Measurements from ENCODE around the gene SLC29A3. TPM values are rescaled to one million over a fixed set of nuclear protein-coding genes. Genes with fewer than 3 reads are reported as not detected.

SLC29A3 gene
- total RNA-seq, 2 experiments from 2014 or later, result 2.9 to 3.3 TPM

DNA sequence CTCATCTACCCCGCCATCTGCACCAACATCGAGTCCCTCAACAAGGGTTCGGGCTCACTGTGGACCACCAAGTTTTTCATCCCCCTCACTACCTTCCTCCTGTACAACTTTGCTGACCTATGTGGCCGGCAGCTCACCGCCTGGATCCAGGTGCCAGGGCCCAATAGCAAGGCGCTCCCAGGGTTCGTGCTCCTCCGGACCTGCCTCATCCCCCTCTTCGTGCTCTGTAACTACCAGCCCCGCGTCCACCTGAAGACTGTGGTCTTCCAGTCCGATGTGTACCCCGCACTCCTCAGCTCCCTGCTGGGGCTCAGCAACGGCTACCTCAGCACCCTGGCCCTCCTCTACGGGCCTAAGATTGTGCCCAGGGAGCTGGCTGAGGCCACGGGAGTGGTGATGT is 43.1 kb downstream of the SLC29A3 start:
- H3K27me3 Mint-ChIP-seq, result no peaks in the 10 kb centered on the region
- no peak overlapping the region for H3K27ac Mint-ChIP-seq
- TF ChIP-seq, protein P1, sequence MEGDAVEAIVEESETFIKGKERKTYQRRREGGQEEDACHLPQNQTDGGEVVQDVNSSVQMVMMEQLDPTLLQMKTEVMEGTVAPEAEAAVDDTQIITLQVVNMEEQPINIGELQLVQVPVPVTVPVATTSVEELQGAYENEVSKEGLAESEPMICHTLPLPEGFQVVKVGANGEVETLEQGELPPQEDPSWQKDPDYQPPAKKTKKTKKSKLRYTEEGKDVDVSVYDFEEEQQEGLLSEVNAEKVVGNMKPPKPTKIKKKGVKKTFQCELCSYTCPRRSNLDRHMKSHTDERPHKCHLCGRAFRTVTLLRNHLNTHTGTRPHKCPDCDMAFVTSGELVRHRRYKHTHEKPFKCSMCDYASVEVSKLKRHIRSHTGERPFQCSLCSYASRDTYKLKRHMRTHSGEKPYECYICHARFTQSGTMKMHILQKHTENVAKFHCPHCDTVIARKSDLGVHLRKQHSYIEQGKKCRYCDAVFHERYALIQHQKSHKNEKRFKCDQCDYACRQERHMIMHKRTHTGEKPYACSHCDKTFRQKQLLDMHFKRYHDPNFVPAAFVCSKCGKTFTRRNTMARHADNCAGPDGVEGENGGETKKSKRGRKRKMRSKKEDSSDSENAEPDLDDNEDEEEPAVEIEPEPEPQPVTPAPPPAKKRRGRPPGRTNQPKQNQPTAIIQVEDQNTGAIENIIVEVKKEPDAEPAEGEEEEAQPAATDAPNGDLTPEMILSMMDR (IDR thresholded peaks at IDR 0.05), result no peak
- ATAC-seq (no peak), DNase-seq (no peak)
- CTCF ChIA-PET, result interaction anchor here (1.0 kb wide), 1 partner anchor 10 kb away, joined by 3 read pairs; no protein-coding TSS in a partner anchor
- no peaks in the 10 kb centered on the region for H3K9me3 Mint-ChIP-seq
- POLR2A ChIA-PET, result interaction anchor here (1.0 kb wide), 1 partner anchor 39 kb away, joined by 3 read pairs; no protein-coding TSS in a partner anchor
- peaks cover 7% of the 10 kb centered on the region for H3K36me3 Mint-ChIP-seq (ENCODE audit: low read depth)
- no peak overlapping the region for H3K4me3 Mint-ChIP-seq
- peaks cover 2% of the 10 kb centered on the region for H3K4me1 Mint-ChIP-seq (ENCODE audit: low read depth)
- intact Hi-C loops (cut with micrococcal nuclease), result no loop called here

DNA sequence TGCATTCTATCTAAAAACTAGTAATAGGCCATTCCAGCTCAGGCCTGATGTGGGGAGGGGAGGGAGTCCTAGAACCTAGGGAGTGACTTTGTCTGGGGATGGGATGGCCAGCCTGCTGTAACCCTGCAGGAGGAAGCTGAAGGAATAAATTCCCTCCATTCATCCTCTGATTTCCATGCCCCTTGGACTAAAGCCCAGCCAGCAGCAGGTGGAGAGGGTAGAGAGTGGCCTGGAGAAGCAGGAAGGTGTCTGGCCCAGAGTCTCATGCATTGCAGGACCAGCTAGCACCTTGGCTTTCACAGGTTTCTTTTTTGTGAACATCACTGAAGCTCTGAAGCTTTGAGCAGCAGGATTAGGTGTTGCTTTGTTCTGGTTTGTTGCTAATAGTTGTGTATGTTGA is 44.9 kb downstream of the SLC29A3 start:
- no peaks in the 10 kb centered on the region for H3K27me3 Mint-ChIP-seq
- DNase-seq (no peak), ATAC-seq (no peak)
- no peak overlapping the region for H3K4me3 Mint-ChIP-seq
- H3K27ac Mint-ChIP-seq, result no peak overlapping the region
- peaks cover 2% of the 10 kb centered on the region for H3K4me1 Mint-ChIP-seq (ENCODE audit: low read depth)
- H3K36me3 Mint-ChIP-seq (ENCODE audit: low read depth), result peaks cover 7% of the 10 kb centered on the region
- POLR2A ChIA-PET, result no interaction called here
- H3K9me3 Mint-ChIP-seq, result no peaks in the 10 kb centered on the region
- TF ChIP-seq, protein P1 (IDR thresholded peaks at IDR 0.05), result no peak
- intact Hi-C loops (cut with micrococcal nuclease), result no loop called here
- CTCF ChIA-PET, result interaction anchor here (1.2 to 1.8 kb wide), 3 partner anchors 21 to 344 kb away, joined by 3 to 4 read pairs (median 3); no protein-coding TSS in a partner anchor

DNA sequence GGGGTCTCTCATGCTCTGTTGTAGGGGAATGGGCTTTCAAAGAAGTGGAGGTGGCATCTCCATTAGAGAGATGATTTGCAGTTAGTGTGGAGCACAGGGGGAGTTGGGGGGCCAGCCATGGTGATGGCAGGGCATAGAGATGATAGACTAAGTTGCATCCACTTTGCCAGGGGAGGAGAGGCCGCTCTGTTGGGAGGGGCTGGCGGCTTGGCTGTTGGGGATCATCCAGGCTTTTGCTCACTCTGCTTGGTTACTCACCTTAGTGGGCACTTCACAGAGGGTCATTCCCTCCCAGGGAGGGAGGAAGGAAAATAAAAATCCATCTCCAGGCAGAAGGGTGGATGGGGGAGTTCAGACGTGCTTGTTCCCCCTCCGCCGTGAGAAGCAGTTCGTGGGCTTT is 46.3 kb downstream of the SLC29A3 start:
- ATAC-seq (no peak), DNase-seq (no peak)
- no peaks in the 10 kb centered on the region for H3K9me3 Mint-ChIP-seq
- H3K36me3 Mint-ChIP-seq (ENCODE audit: low read depth), result peaks cover 4% of the 10 kb centered on the region
- TF ChIP-seq, protein P1 (IDR thresholded peaks at IDR 0.05), result no peak
- H3K4me3 Mint-ChIP-seq, result no peak overlapping the region
- intact Hi-C loops (cut with micrococcal nuclease), result no loop called here
- CTCF ChIA-PET, result interaction anchor here (1.3 kb wide), 1 partner anchor 20 kb away, joined by 4 read pairs; no protein-coding TSS in a partner anchor
- peaks cover 2% of the 10 kb centered on the region for H3K4me1 Mint-ChIP-seq (ENCODE audit: low read depth)
- POLR2A ChIA-PET, result no interaction called here
- H3K27me3 Mint-ChIP-seq, result no peaks in the 10 kb centered on the region
- H3K27ac Mint-ChIP-seq, result no peak overlapping the region

DNA sequence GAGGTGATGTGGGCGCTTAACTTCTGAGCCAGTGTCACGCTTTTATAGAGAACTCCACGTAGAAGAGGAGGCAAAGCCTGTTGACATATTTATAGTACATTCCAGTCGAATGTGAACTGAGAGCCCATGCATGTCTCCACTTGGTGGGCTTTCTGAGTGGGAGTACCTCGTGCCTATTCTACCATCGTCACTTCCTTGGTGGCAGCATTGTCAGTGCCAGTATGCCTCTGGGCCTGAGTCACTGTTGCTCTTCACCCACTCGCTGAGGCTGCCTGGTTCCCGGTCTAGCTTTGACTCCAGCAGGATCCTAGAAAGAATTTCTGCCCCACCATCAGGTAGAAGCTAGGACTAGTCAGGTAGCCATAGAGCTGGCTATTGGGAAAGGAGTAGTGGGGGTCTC is 47.6 kb downstream of the SLC29A3 start:
- intact Hi-C loops (cut with micrococcal nuclease), result no loop called here
- no peak overlapping the region for H3K27ac Mint-ChIP-seq
- peaks cover 2% of the 10 kb centered on the region for H3K4me1 Mint-ChIP-seq (ENCODE audit: low read depth)
- no peak for ATAC-seq
- TF ChIP-seq, protein P1 (IDR thresholded peaks at IDR 0.05), result no peak
- no peaks in the 10 kb centered on the region for H3K9me3 Mint-ChIP-seq
- no peak overlapping the region for H3K4me3 Mint-ChIP-seq
- H3K27me3 Mint-ChIP-seq, result peaks cover 4% of the 10 kb centered on the region
- peaks cover 4% of the 10 kb centered on the region for H3K36me3 Mint-ChIP-seq (ENCODE audit: low read depth)
- no peak for DNase-seq
- POLR2A ChIA-PET, result no interaction called here
- CTCF ChIA-PET, result interaction anchor here (1.3 kb wide), 1 partner anchor 19 kb away, joined by 4 read pairs; no protein-coding TSS in a partner anchor

DNA sequence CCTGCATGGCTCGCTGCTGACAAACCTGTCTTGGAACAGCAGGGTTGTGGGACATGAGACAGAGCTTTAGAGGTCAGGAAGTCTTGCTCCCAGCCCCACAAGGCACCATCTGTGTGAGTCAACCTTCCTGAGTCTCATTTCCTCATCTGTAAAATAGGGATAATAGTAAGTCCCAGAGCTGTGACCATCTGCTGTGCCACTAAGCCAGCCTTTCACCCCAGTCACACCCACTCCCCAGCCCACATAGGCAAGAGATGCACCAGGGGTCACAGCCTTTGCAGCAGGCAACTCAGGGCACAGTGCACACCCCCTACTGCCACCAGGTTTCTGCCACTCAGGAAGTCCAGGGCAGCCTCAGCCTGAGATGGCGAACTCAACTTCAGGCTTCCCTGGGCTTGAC is 48.2 kb downstream of the SLC29A3 start:
- ChIA-PET CTCF (no interaction called here), POLR2A (no interaction called here)
- ATAC-seq (no peak), DNase-seq (no peak)
- Mint-ChIP-seq H3K4me3 (no peak overlapping the region), H3K27ac (no peak overlapping the region), H3K27me3 (peaks cover 4% of the 10 kb centered on the region), H3K36me3 (ENCODE audit: low read depth) (peaks cover 3% of the 10 kb centered on the region), H3K4me1 (ENCODE audit: low read depth) (peaks cover 2% of the 10 kb centered on the region), H3K9me3 (no peaks in the 10 kb centered on the region)
- TF ChIP-seq, protein P1 (IDR thresholded peaks at IDR 0.05), result no peak
- intact Hi-C loops (cut with micrococcal nuclease), result no loop called here

Measured in activated CD8-positive, alpha-beta T cell treated with anti-CD3 and anti-CD28 coated beads for 36 hours (primary cell).